Activated naive CD4-positive, alpha-beta T cell treated with anti-CD3 and anti-CD28 coated beads, Interleukin-2, amount 50 U/mL, for 24 hours (primary cell): ENCODE measurements around the gene KRT7.
"Not testable (repeated sequence)": the region's sequence is repeated elsewhere in the genome, so short reads cannot be mapped to it uniquely, and the experiment has no call there.

ENCODE experiments used
- H3K27ac Mint-ChIP-seq: one replicate; pipeline ENCODE4 v1.8.0; 2021; ENCODE audit warnings: mild to moderate bottlenecking, mixed read lengths
- H3K27me3 Mint-ChIP-seq: one replicate; pipeline ENCODE4 v1.8.0; 2021; ENCODE audit warnings: mixed read lengths
- H3K36me3 Mint-ChIP-seq: one replicate; pipeline ENCODE4 v1.8.0; 2021; ENCODE audit warnings: mixed read lengths
- H3K4me1 Mint-ChIP-seq: one replicate; pipeline ENCODE4 v1.8.0; 2021; ENCODE audit warnings: mixed read lengths
- H3K4me3 Mint-ChIP-seq: one replicate; pipeline ENCODE4 v1.8.0; 2021; ENCODE audit warnings: mild to moderate bottlenecking, mixed read lengths
- H3K9me3 Mint-ChIP-seq: one replicate; pipeline ENCODE4 v1.8.0; 2021; ENCODE audit warnings: mixed read lengths

Gene KRT7

GRCh38 chr12:52230364-52231281 lies 2.4 kb upstream of the KRT7 start:
- H3K4me3 Mint-ChIP-seq = no peak overlapping the region
- H3K4me1 Mint-ChIP-seq = no peaks in the 10 kb centered on the region
- peak overlapping the region; percentile 44 for H3K27ac Mint-ChIP-seq
- peaks cover 46% of the 10 kb centered on the region for H3K27me3 Mint-ChIP-seq
- no peaks in the 10 kb centered on the region for H3K9me3 Mint-ChIP-seq
- H3K36me3 Mint-ChIP-seq = no peaks in the 10 kb centered on the region

- H3K9me3 Mint-ChIP-seq = no peaks in the 10 kb centered on the region
- H3K4me1 Mint-ChIP-seq = no peaks in the 10 kb centered on the region
- H3K27me3 Mint-ChIP-seq = peaks cover 43% of the 10 kb centered on the region
- no peak overlapping the region for H3K4me3 Mint-ChIP-seq
- H3K27ac Mint-ChIP-seq = no peak overlapping the region
- no peaks in the 10 kb centered on the region for H3K36me3 Mint-ChIP-seq
Observed at GRCh38 chr12:52231305-52232202, 1.5 kb upstream of the KRT7 start.

GRCh38 chr12:52232203-52232673 lies 805 bp upstream of the KRT7 start:
- no peaks in the 10 kb centered on the region for H3K4me1 Mint-ChIP-seq
- no peak overlapping the region for H3K27ac Mint-ChIP-seq
- H3K36me3 Mint-ChIP-seq = no peaks in the 10 kb centered on the region
- no peaks in the 10 kb centered on the region for H3K9me3 Mint-ChIP-seq
- peaks cover 40% of the 10 kb centered on the region for H3K27me3 Mint-ChIP-seq
- no peak overlapping the region for H3K4me3 Mint-ChIP-seq

GRCh38 chr12:52233462-52234207 lies 592 bp downstream of the KRT7 start:
- peaks cover 40% of the 10 kb centered on the region for H3K27me3 Mint-ChIP-seq
- H3K27ac Mint-ChIP-seq = no peak overlapping the region
- H3K9me3 Mint-ChIP-seq = no peaks in the 10 kb centered on the region
- no peaks in the 10 kb centered on the region for H3K4me1 Mint-ChIP-seq
- no peaks in the 10 kb centered on the region for H3K36me3 Mint-ChIP-seq
- no peak overlapping the region for H3K4me3 Mint-ChIP-seq

- Mint-ChIP-seq H3K27me3 (peaks cover 39% of the 10 kb centered on the region), H3K4me1 (no peaks in the 10 kb centered on the region), H3K9me3 (no peaks in the 10 kb centered on the region), H3K27ac (no peak overlapping the region), H3K36me3 (no peaks in the 10 kb centered on the region), H3K4me3 (no peak overlapping the region)
Observed at GRCh38 chr12:52234223-52234810, 1.3 kb downstream of the KRT7 start.

GRCh38 chr12:52235001-52235764 lies 2.1 kb downstream of the KRT7 start:
- no peak overlapping the region for H3K27ac Mint-ChIP-seq
- no peaks in the 10 kb centered on the region for H3K36me3 Mint-ChIP-seq
- no peak overlapping the region for H3K4me3 Mint-ChIP-seq
- H3K27me3 Mint-ChIP-seq = peaks cover 33% of the 10 kb centered on the region
- H3K4me1 Mint-ChIP-seq = no peaks in the 10 kb centered on the region
- no peaks in the 10 kb centered on the region for H3K9me3 Mint-ChIP-seq

GRCh38 chr12:52235822-52236361 lies 2.8 kb downstream of the KRT7 start:
- Mint-ChIP-seq H3K27ac (no peak overlapping the region), H3K4me1 (no peaks in the 10 kb centered on the region), H3K9me3 (no peaks in the 10 kb centered on the region), H3K36me3 (no peaks in the 10 kb centered on the region), H3K27me3 (peaks cover 28% of the 10 kb centered on the region), H3K4me3 (no peak overlapping the region)

GRCh38 chr12:52236386-52237050 lies 3.5 kb downstream of the KRT7 start:
- Mint-ChIP-seq H3K4me1 (no peaks in the 10 kb centered on the region), H3K4me3 (no peak overlapping the region), H3K27me3 (peaks cover 24% of the 10 kb centered on the region), H3K36me3 (no peaks in the 10 kb centered on the region), H3K27ac (no peak overlapping the region), H3K9me3 (no peaks in the 10 kb centered on the region)

- Mint-ChIP-seq H3K9me3 (no peaks in the 10 kb centered on the region), H3K27me3 (peaks cover 12% of the 10 kb centered on the region), H3K4me1 (no peaks in the 10 kb centered on the region), H3K27ac (no peak overlapping the region), H3K4me3 (no peak overlapping the region), H3K36me3 (no peaks in the 10 kb centered on the region)
Observed at GRCh38 chr12:52238207-52238840, 5.3 kb downstream of the KRT7 start.

GRCh38 chr12:52238916-52239646 lies 6.0 kb downstream of the KRT7 start:
- H3K4me3 Mint-ChIP-seq = no peak overlapping the region
- H3K36me3 Mint-ChIP-seq = no peaks in the 10 kb centered on the region
- no peaks in the 10 kb centered on the region for H3K9me3 Mint-ChIP-seq
- no peak overlapping the region for H3K27ac Mint-ChIP-seq
- H3K4me1 Mint-ChIP-seq = peaks cover 7% of the 10 kb centered on the region
- H3K27me3 Mint-ChIP-seq = peaks cover 9% of the 10 kb centered on the region

- H3K9me3 Mint-ChIP-seq = no peaks in the 10 kb centered on the region
- H3K36me3 Mint-ChIP-seq = no peaks in the 10 kb centered on the region
- H3K27me3 Mint-ChIP-seq = peaks cover 4% of the 10 kb centered on the region
Observed at GRCh38 chr12:52239767-52240166, 6.7 kb downstream of the KRT7 start.

GRCh38 chr12:52240247-52240646 lies 7.2 kb downstream of the KRT7 start:
- H3K4me1 Mint-ChIP-seq = peaks cover 13% of the 10 kb centered on the region
- not testable (repeated sequence) for H3K4me3 Mint-ChIP-seq, H3K27ac Mint-ChIP-seq, H3K27me3 Mint-ChIP-seq, H3K9me3 Mint-ChIP-seq, H3K36me3 Mint-ChIP-seq

More at GRCh38 chr12:52239767-52240166, 6.7 kb downstream of the KRT7 start:
- Mint-ChIP-seq H3K27ac (no peak overlapping the region), H3K4me3 (no peak overlapping the region), H3K4me1 (peaks cover 13% of the 10 kb centered on the region)
